ENCODE results near the gene JAK1. TPM values are rescaled to one million over a fixed set of nuclear protein-coding genes. Genes with fewer than 3 reads are reported as not detected.
"Not testable (repeated sequence)": the region's sequence is repeated elsewhere in the genome, so short reads cannot be mapped to it uniquely, and the experiment has no call there.

The JAK1 gene
- total RNA-seq, 2 donors from 2014 or later: 113 to 115 TPM

GRCh38 chr1:64933296-64934070, 32.9 kb downstream of the JAK1 start:
- Histone ChIP-seq H3K9me3 (no peaks in the 10 kb centered on the region), H3K36me3 (no peaks in the 10 kb centered on the region), H3K27me3 (replicated peaks; ENCODE audit: insufficient read depth) (no peaks in the 10 kb centered on the region), H3K27ac (peak overlapping the region; percentile 75 to 80), H3K4me3 (peak overlapping the region; percentile 38), H3K4me1 (ENCODE audit: control insufficient read depth in 1 of 2, low read depth in 2 of 2) (peaks cover 22 to 31% of the 10 kb centered on the region in 2 donors)
- TF ChIP-seq, protein P1, sequence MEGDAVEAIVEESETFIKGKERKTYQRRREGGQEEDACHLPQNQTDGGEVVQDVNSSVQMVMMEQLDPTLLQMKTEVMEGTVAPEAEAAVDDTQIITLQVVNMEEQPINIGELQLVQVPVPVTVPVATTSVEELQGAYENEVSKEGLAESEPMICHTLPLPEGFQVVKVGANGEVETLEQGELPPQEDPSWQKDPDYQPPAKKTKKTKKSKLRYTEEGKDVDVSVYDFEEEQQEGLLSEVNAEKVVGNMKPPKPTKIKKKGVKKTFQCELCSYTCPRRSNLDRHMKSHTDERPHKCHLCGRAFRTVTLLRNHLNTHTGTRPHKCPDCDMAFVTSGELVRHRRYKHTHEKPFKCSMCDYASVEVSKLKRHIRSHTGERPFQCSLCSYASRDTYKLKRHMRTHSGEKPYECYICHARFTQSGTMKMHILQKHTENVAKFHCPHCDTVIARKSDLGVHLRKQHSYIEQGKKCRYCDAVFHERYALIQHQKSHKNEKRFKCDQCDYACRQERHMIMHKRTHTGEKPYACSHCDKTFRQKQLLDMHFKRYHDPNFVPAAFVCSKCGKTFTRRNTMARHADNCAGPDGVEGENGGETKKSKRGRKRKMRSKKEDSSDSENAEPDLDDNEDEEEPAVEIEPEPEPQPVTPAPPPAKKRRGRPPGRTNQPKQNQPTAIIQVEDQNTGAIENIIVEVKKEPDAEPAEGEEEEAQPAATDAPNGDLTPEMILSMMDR (IDR thresholded peaks at IDR 0.05): no peak
- DNase-seq (ENCODE audit: low spot score): peak; percentile 27
- peak; percentile 99 for ATAC-seq (ENCODE audit: insufficient number of reproducible peaks, low FRiP score, low read depth)

GRCh38 chr1:64932962-64933295, 33.4 kb downstream of the JAK1 start:
- TF ChIP-seq, protein P1 (IDR thresholded peaks at IDR 0.05): no peak
- Histone ChIP-seq H3K4me3 (peak overlapping the region; percentile 2), H3K9me3 (no peaks in the 10 kb centered on the region), H3K4me1 (ENCODE audit: control insufficient read depth in 1 of 2, low read depth in 2 of 2) (peaks cover 22 to 31% of the 10 kb centered on the region in 2 donors), H3K36me3 (no peaks in the 10 kb centered on the region), H3K27me3 (replicated peaks; ENCODE audit: insufficient read depth) (no peaks in the 10 kb centered on the region), H3K27ac (peak overlapping the region; percentile 31 to 75)
- DNase-seq (ENCODE audit: low spot score) (no peak), ATAC-seq (ENCODE audit: insufficient number of reproducible peaks, low FRiP score, low read depth) (no peak)

GRCh38 chr1:64930640-64931039, 35.7 kb downstream of the JAK1 start:
- not testable (repeated sequence) for H3K36me3 ChIP-seq; DNase-seq (ENCODE audit: low spot score); H3K9me3 ChIP-seq; H3K27me3 ChIP-seq (replicated peaks; ENCODE audit: insufficient read depth); H3K27ac ChIP-seq; H3K4me3 ChIP-seq; ATAC-seq (ENCODE audit: insufficient number of reproducible peaks, low FRiP score, low read depth)
- H3K4me1 ChIP-seq (ENCODE audit: control insufficient read depth in 1 of 2, low read depth in 2 of 2): peaks cover 19 to 23% of the 10 kb centered on the region in 2 donors

DNA sequence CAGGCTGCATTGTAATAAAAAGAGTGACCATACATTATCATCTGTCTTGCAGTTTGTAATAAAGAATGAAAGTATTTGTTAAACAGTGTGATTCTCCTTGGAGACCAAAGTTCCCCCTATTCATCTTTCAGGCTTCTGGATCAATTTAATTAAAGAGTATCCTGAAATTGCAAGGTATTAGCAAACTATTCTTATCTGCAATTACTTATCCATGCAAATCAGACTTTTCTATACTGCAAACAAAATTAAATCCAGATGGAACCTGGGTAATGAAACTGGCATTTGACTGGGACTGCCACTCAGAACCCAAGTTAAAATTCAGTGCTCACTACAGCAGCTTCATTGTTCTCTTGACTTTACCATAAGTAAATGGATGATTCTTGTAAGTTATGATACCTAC, 37.1 kb downstream of the JAK1 start:
- Histone ChIP-seq H3K27me3 (replicated peaks; ENCODE audit: insufficient read depth) (no peaks in the 10 kb centered on the region), H3K9me3 (no peaks in the 10 kb centered on the region), H3K4me3 (no peak overlapping the region), H3K36me3 (no peaks in the 10 kb centered on the region), H3K4me1 (ENCODE audit: control insufficient read depth in 1 of 2, low read depth in 2 of 2) (peaks cover 11 to 17% of the 10 kb centered on the region in 2 donors), H3K27ac (no peak overlapping the region)
- DNase-seq (ENCODE audit: low spot score) (no peak), ATAC-seq (ENCODE audit: insufficient number of reproducible peaks, low FRiP score, low read depth) (no peak)
- TF ChIP-seq, protein P1 (IDR thresholded peaks at IDR 0.05): no peak

DNA sequence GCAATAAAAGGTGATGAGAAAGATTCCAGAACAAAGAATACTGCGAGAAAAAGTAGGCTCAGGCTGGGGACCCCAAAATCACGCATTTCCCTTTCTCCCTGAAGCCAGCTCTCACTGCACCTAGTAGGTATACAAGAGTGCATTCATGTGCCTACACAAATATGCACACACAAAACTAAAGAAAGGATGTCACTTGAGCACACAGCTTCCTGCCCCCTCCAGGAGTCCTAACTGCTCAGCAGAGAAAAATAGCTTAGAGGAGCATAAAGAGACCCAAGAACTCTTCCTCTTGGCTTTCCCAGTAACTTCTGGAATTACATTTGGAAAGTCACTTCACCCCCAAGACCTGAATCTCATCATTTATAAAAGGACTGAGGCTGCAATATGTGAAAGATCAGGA, 38.0 kb downstream of the JAK1 start:
- no peak overlapping the region for H3K4me3 ChIP-seq
- no peaks in the 10 kb centered on the region for H3K27me3 ChIP-seq (replicated peaks; ENCODE audit: insufficient read depth)
- no peak for DNase-seq (ENCODE audit: low spot score)
- ATAC-seq (ENCODE audit: insufficient number of reproducible peaks, low FRiP score, low read depth): no peak
- TF ChIP-seq, protein P1 (IDR thresholded peaks at IDR 0.05): no peak
- peaks cover 8 to 12% of the 10 kb centered on the region in 2 donors for H3K4me1 ChIP-seq (ENCODE audit: control insufficient read depth in 1 of 2, low read depth in 2 of 2)
- no peaks in the 10 kb centered on the region for H3K9me3 ChIP-seq
- H3K27ac ChIP-seq: no peak overlapping the region
- H3K36me3 ChIP-seq: no peaks in the 10 kb centered on the region

DNA sequence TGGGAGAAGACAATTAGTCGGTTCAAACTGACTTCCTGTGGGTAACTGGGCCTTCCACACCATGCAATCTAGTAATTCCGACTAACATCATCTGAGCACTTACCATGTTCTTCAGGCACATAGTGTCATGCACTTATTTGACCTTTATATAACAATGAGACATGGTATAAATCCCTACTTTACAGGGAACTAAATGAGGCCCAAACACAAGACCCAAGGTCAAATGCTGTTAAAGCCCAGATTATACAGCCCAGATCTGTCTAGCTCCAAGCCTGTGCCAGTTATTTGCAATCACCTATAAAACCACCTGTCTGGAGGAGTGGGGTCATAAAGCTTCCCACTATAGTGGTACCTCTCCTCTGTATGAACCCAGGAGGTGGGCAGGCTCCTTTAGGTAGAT, 40.8 kb downstream of the JAK1 start:
- Histone ChIP-seq H3K27ac (no peak overlapping the region), H3K4me1 (ENCODE audit: control insufficient read depth in 1 of 2, low read depth in 2 of 2) (peaks cover 16 to 30% of the 10 kb centered on the region in 2 donors), H3K36me3 (no peaks in the 10 kb centered on the region), H3K9me3 (no peaks in the 10 kb centered on the region), H3K4me3 (no peak overlapping the region), H3K27me3 (replicated peaks; ENCODE audit: insufficient read depth) (no peaks in the 10 kb centered on the region)
- DNase-seq (ENCODE audit: low spot score) (no peak), ATAC-seq (ENCODE audit: insufficient number of reproducible peaks, low FRiP score, low read depth) (no peak)
- TF ChIP-seq, protein P1 (IDR thresholded peaks at IDR 0.05): no peak
